ENCODE data around the gene ITGA1.
"Not testable (repeated sequence)": the region's sequence is repeated elsewhere in the genome, so short reads cannot be mapped to it uniquely, and the experiment has no call there.

ITGA1 gene

GRCh38 chr5:52787600-52788504, at the start of gene ITGA1, which contains the start of gene PELO:
Gene ITGA1, plus strand, starts transcription at chr5:52787916. Its CDS starts 438 bp downstream, at chr5:52788354.
Gene PELO, plus strand, starts transcription at chr5:52787916. Its CDS starts 12,479 bp downstream, at chr5:52800395.
- DNase-seq (ENCODE audit: low read depth in 2 of 2): peak; percentile 15 to 48

- no peak for DNase-seq (ENCODE audit: low read depth in 2 of 2)
Measured at GRCh38 chr5:52738095-52738506, 49.6 kb upstream of the ITGA1 start.

- DNase-seq (ENCODE audit: low read depth in 2 of 2): no peak
Measured at GRCh38 chr5:52740007-52740406, 47.7 kb upstream of the ITGA1 start.

GRCh38 chr5:52743012-52743411, 44.7 kb upstream of the ITGA1 start:
- DNase-seq (ENCODE audit: low read depth in 2 of 2): no peak

GRCh38 chr5:52743529-52743928, 44.2 kb upstream of the ITGA1 start:
- no peak for DNase-seq (ENCODE audit: low read depth in 2 of 2)

GRCh38 chr5:52743970-52744369, 43.7 kb upstream of the ITGA1 start:
- DNase-seq (ENCODE audit: low read depth in 2 of 2): peak; percentile 15 to 45

GRCh38 chr5:52744867-52745458, 42.8 kb upstream of the ITGA1 start:
- not testable (repeated sequence) for DNase-seq (ENCODE audit: low read depth in 2 of 2)

- DNase-seq (ENCODE audit: low read depth in 2 of 2): no peak
Measured at GRCh38 chr5:52746539-52746938, 41.2 kb upstream of the ITGA1 start.

GRCh38 chr5:52748590-52748989, 39.1 kb upstream of the ITGA1 start:
- no peak for DNase-seq (ENCODE audit: low read depth in 2 of 2)

GRCh38 chr5:52749666-52750065, 38.0 kb upstream of the ITGA1 start:
- DNase-seq (ENCODE audit: low read depth in 2 of 2): no peak

GRCh38 chr5:52751137-52751536, 36.6 kb upstream of the ITGA1 start:
- DNase-seq (ENCODE audit: low read depth in 2 of 2): no peak

GRCh38 chr5:52754051-52754450, 33.7 kb upstream of the ITGA1 start:
- no peak for DNase-seq (ENCODE audit: low read depth in 2 of 2)

- DNase-seq (ENCODE audit: low read depth in 2 of 2): no peak
Measured at GRCh38 chr5:52757527-52757926, 30.2 kb upstream of the ITGA1 start.

GRCh38 chr5:52758014-52758413, 29.7 kb upstream of the ITGA1 start:
- no peak for DNase-seq (ENCODE audit: low read depth in 2 of 2)

- DNase-seq (ENCODE audit: low read depth in 2 of 2): no peak
Measured at GRCh38 chr5:52759331-52759730, 28.4 kb upstream of the ITGA1 start.

- peak in 1 of 2 donors; percentile 14 for DNase-seq (ENCODE audit: low read depth in 2 of 2)
Measured at GRCh38 chr5:52760695-52761366, 26.9 kb upstream of the ITGA1 start.

- no peak for DNase-seq (ENCODE audit: low read depth in 2 of 2)
Measured at GRCh38 chr5:52767217-52767743, 20.4 kb upstream of the ITGA1 start.

GRCh38 chr5:52767766-52768480, 19.8 kb upstream of the ITGA1 start:
- no peak for DNase-seq (ENCODE audit: low read depth in 2 of 2)

- no peak for DNase-seq (ENCODE audit: low read depth in 2 of 2)
Measured at GRCh38 chr5:52769061-52769460, 18.7 kb upstream of the ITGA1 start.

GRCh38 chr5:52770287-52770939, 17.3 kb upstream of the ITGA1 start:
- DNase-seq (ENCODE audit: low read depth in 2 of 2): no peak
